K562 (cell line): ENCODE data around the gene PDK1. TPM values are rescaled to one million over a fixed set of nuclear protein-coding genes. Genes with fewer than 3 reads are reported as not detected.

Source experiments
- ATAC-seq: fragments of 200-7000 bp; cut with Tn5 transposase; 3 replicates; pipeline ENCODE4 v1.9.1; 2020; ENCODE audit warnings: moderate library complexity
- BruUV-seq: library from RNA; stranded (reverse); fragments of 400-500 nt; replicated peaks from 2 replicates; lab custom pipeline; 2021; lab: Mats Ljungman, UMichigan
- CTCF ChIA-PET: fragments of 300-600 bp; formaldehyde crosslinking; extraction: SDS; loops from one replicate; lab custom pipeline; 2021; ENCODE audit warnings: low intra/inter-chr PET ratio; lab: Yijun Ruan, JAX
- POLR2A ChIA-PET: fragments of 300-600, 350-650 bp; sonication (Branson Sonifier 250); formaldehyde crosslinking; extraction: SDS; loops from one replicate; lab custom pipeline; 2021; ENCODE audit warnings: antibody characterized with exemption, inconsistent platforms; lab: Yijun Ruan, JAX
- DNase-seq, 4 experiments: peaks; one replicate each; pipeline versions ENCODE4 v3.0.0 to v3.0.0-alpha.2; 2011 to 2018; ENCODE audit warnings: low spot score in 3 of 4, mixed read lengths in 3 of 4; ENCODE audit errors: extremely low read depth in 1 of 4
- FAIRE-seq: peaks from 2 replicates; lab custom pipeline; 2011; peaks lifted over from hg19 to GRCh38; lab: Jason Lieb, UNC
- H2AFZ ChIP-seq: 2 replicates; pipeline ENCODE4 v1.6.0; 2011; ENCODE audit warnings: low read depth, low read length, control low read depth, inconsistent platforms
- H3K27ac ChIP-seq: fragments of 200-600 bp; 3 replicates; pipeline ENCODE4 v1.8.0; 2011; ENCODE audit warnings: low read depth, mild to moderate bottlenecking, control low read depth, inconsistent platforms, low read length, moderate library complexity, mixed read lengths; ENCODE audit errors: extremely low read depth
- H3K27me3 ChIP-seq, 2 experiments: fragments of 300-600 bp in 1 of 2; 2 replicates in 1 of 2; 3 replicates in 1 of 2; pipeline versions ENCODE4 v1.6.0 to v1.8.0; 2011; ENCODE audit warnings: inconsistent platforms in 2 of 2, low read length in 2 of 2, mild to moderate bottlenecking in 1 of 2, mixed read lengths in 1 of 2, moderate library complexity in 1 of 2; ENCODE audit not compliant: control insufficient read depth in 2 of 2, insufficient read depth in 2 of 2
- H3K36me3 ChIP-seq: fragments of 300-600 bp; 3 replicates; pipeline ENCODE4 v1.8.0; 2011; ENCODE audit warnings: mild to moderate bottlenecking, low read length, inconsistent platforms; ENCODE audit not compliant: control insufficient read depth, insufficient read depth
- H3K4me1 ChIP-seq, 2 experiments: fragments of 200-600 bp in 1 of 2; replicated peaks in 1 of 2; 2 replicates in 1 of 2; 3 replicates in 1 of 2; pipeline versions ENCODE4 v1.5.1 to v1.8.0; 2011; ENCODE audit warnings: inconsistent platforms in 2 of 2, low read length in 2 of 2, mild to moderate bottlenecking in 1 of 2, mixed read lengths in 1 of 2, moderate library complexity in 1 of 2; ENCODE audit not compliant: control insufficient read depth in 2 of 2, insufficient read depth in 2 of 2
- H3K4me2 ChIP-seq: 2 replicates; pipeline ENCODE4 v1.6.1; 2011; ENCODE audit warnings: low read length, control low read depth, inconsistent platforms, mixed read lengths; ENCODE audit not compliant: insufficient read depth
- H3K4me3 ChIP-seq: fragments of 200-600 bp; sonication (generic), shearing (Covaris generic); 2 replicates; pipeline ENCODE4 v1.5.1; 2016; ENCODE audit warnings: control low read depth, inconsistent platforms
- H3K79me2 ChIP-seq: fragments of 200-600 bp; 3 replicates; pipeline ENCODE4 v1.8.0; 2011; ENCODE audit warnings: low read length, inconsistent platforms; ENCODE audit not compliant: control insufficient read depth, insufficient read depth
- H3K9ac ChIP-seq, 2 experiments: 2 replicates each; pipeline versions ENCODE4 v1.6.0 to v1.6.1; 2011; ENCODE audit warnings: low read depth in 2 of 2, low read length in 2 of 2, control low read depth in 1 of 2, inconsistent platforms in 1 of 2, mild to moderate bottlenecking in 1 of 2, mixed read lengths in 1 of 2; ENCODE audit not compliant: insufficient read depth in 1 of 2
- H3K9me1 ChIP-seq: one replicate; pipeline ENCODE4 v1.6.0; 2011; ENCODE audit warnings: inconsistent platforms, mild to moderate bottlenecking, low read length, moderate library complexity; ENCODE audit not compliant: control insufficient read depth, insufficient read depth
- H3K9me3 ChIP-seq: replicated peaks from 2 replicates; pipeline ENCODE4 v1.5.1; 2011; ENCODE audit warnings: low read depth, low read length, inconsistent platforms; ENCODE audit not compliant: control insufficient read depth, insufficient read depth
- H4K20me1 ChIP-seq: replicated peaks from 2 replicates; pipeline ENCODE4 v1.6.1; 2011; ENCODE audit warnings: low read length, inconsistent platforms, mixed read lengths; ENCODE audit not compliant: control insufficient read depth, insufficient read depth
- CBFA2T2 ChIP-seq: fragments of 450-650 bp; conservative IDR thresholded peaks from 2 replicates; pipeline ENCODE4 v1.6.1; 2017; ENCODE audit warnings: mild to moderate bottlenecking
- CHD4 ChIP-seq: fragments of 200-600 bp; sonication (generic); IDR thresholded peaks from 3 replicates; pipeline ENCODE4 v1.6.1; 2012; ENCODE audit warnings: low read depth, mild to moderate bottlenecking, mixed read lengths, low read length, inconsistent platforms; ENCODE audit not compliant: insufficient read depth, insufficient replicate concordance, poor library complexity, severe bottlenecking
- GTF2A2 ChIP-seq: IDR thresholded peaks from 2 replicates; pipeline ENCODE4 v1.6.1; 2016; ENCODE audit warnings: mild to moderate bottlenecking, missing genetic modification characterization, missing compliant biosample characterization
- HNRNPL ChIP-seq: fragments of 200-400 bp; formaldehyde crosslinking; IDR thresholded peaks from 2 replicates; pipeline ENCODE4 v1.6.1; 2017; ENCODE audit warnings: low read depth, mild to moderate bottlenecking, low read length
- POLR2AphosphoS5 ChIP-seq: IDR thresholded peaks from 2 replicates; pipeline ENCODE4 v1.6.1; 2011; ENCODE audit warnings: mild to moderate bottlenecking, low read depth, low read length, moderate library complexity; ENCODE audit not compliant: control insufficient read depth, insufficient read depth
- PRPF4 ChIP-seq: fragments of 200-400 bp; formaldehyde crosslinking; IDR thresholded peaks from one replicate; pipeline ENCODE4 v1.6.1; 2017; ENCODE audit warnings: low read length, low read depth, mild to moderate bottlenecking; ENCODE audit not compliant: insufficient read depth, poor library complexity, severe bottlenecking
- SIN3A ChIP-seq, 2 experiments: fragments of 150-350 bp in 1 of 2; IDR thresholded peaks; 2 replicates each; pipeline ENCODE4 v1.6.1; 2011 to 2016; ENCODE audit warnings: borderline replicate concordance in 2 of 2, low read depth in 2 of 2, low read length in 2 of 2, mild to moderate bottlenecking in 2 of 2, moderate library complexity in 2 of 2; ENCODE audit not compliant: control insufficient read depth in 1 of 2
- TCFL5 ChIP-seq: fragments of 250-450 bp; sonication (Bioruptor Pico); conservative IDR thresholded peaks from 2 replicates; pipeline ENCODE4 v1.6.1; 2021; ENCODE audit warnings: mild to moderate bottlenecking, moderate library complexity, matching md5 sums
- TEAD2 ChIP-seq: fragments of 450-650 bp; IDR thresholded peaks from 2 replicates; pipeline ENCODE4 v1.6.1; 2016; ENCODE audit warnings: missing genetic modification characterization, control low read depth, missing compliant biosample characterization
- ZBTB8A ChIP-seq: fragments of 450-650 bp; IDR thresholded peaks from 2 replicates; pipeline ENCODE4 v1.6.1; 2018; ENCODE audit warnings: mild to moderate bottlenecking, moderate library complexity; ENCODE audit not compliant: partially characterized antibody
- ZNF584 ChIP-seq: fragments of 200-800 bp; sonication (Bioruptor generic); IDR thresholded peaks from 2 replicates; pipeline ENCODE4 v1.6.1; 2016; ENCODE audit warnings: low read depth, mild to moderate bottlenecking, missing genetic modification characterization, missing compliant biosample characterization
- WGBS: fragments of 100-300 bp; shearing (Covaris generic); methylation state at CpG from one replicate; pipeline ENCODE4 v1.1.6; 2016; ENCODE audit warnings: low coverage, mixed read lengths; ENCODE audit not compliant: insufficient coverage; ENCODE audit errors: missing lambda C conversion rate; 5-methylcytosine and 5-hydroxymethylcytosine counted together
- in situ Hi-C: fragments of 300-500 bp; cut with MboI; formaldehyde crosslinking; loops from 4 replicates; pipeline ENCODE4 v1.15.0; 2018; ENCODE audit warnings: inconsistent platforms, mixed read lengths
- intact Hi-C: fragments of 100-400 bp; cut with micrococcal nuclease; formaldehyde crosslinking; loops from 2 replicates; pipeline ENCODE4 v1.14.2; 2022
- polyA plus RNA-seq, 8 experiments: library from polyadenylated mRNA; depleted of rRNA in 4 of 8; stranded (reverse) in 5 of 8; unstranded in 3 of 8; fragments of >200 nt; fragmentation: Nextera tagmentation in 2 of 8; fragmentation: Illumina TruSeq in 1 of 8; extraction: Ambion mirVana in 2 of 8; extraction: Trizol in 1 of 8; gene quantifications; 2 replicates each; pipeline versions ENCODE4 v1.2.1 to v1.2.3, GENCODE V29; 2011 to 2014; ENCODE audit warnings: inconsistent platforms in 1 of 8, missing spikeins in 1 of 8
- total RNA-seq, 7 experiments: library from RNA; depleted of rRNA in 6 of 7; stranded (reverse); fragments of >200 nt in 6 of 7; fragmentation: Illumina TruSeq in 2 of 7; extraction: Trizol in 2 of 7; gene quantifications; 2 replicates each; pipeline versions ENCODE4 v1.2.1 to v1.2.3, GENCODE V29; 2011 to 2021; ENCODE audit warnings: low replicate concordance in 1 of 7
- TF ChIP-seq, protein P1 (sequence below): IDR thresholded peaks from 3 replicates; pipeline ENCODE4 v1.6.1; 2011; ENCODE audit warnings: borderline replicate concordance, mild to moderate bottlenecking, moderate library complexity; ENCODE audit not compliant: insufficient read length; ENCODE audit errors: extremely low read depth

PDK1 gene
- total and polyA plus RNA-seq, 9 of the 15 experiments (the other 6 are each of a cell fraction or from before 2014, with no cell fraction given) = 3.5 to 176 (median 13.9) TPM

GRCh38 chr2:172533687-172534086, 22.2 kb upstream of the PDK1 start:
- in situ Hi-C loops = no loop called here
- Histone ChIP-seq H3K36me3 (no peaks in the 10 kb centered on the region), H3K9me3 (no peaks in the 10 kb centered on the region; the same call in 1 of the 2 replicates), H3K4me1 (no peaks in the 10 kb centered on the region), H3K9me1 (no peaks in the 10 kb centered on the region), H3K27ac (no peak overlapping the region), H4K20me1 (no peaks in the 10 kb centered on the region), H3K4me2 (no peak overlapping the region), H2AFZ (no peak overlapping the region), H3K79me2 (no peaks in the 10 kb centered on the region), H3K4me3 (no peak overlapping the region), H3K27me3 (no peaks in the 10 kb centered on the region), H3K9ac (no peak overlapping the region)
- intact Hi-C loops = no loop called here
- no peak for DNase-seq
- TF ChIP-seq ZNF584 (CRISPR knock-in tag) = no peak
- TF ChIP-seq CBFA2T2 = no peak
- TF ChIP-seq POLR2AphosphoS5 = no peak
- ChIA-PET POLR2A (interaction anchor here (0.6 to 0.7 kb wide), 2 partner anchors 20 to 136 kb away, joined by 3 read pairs; no protein-coding TSS in a partner anchor), CTCF (no interaction called here)
- no peak for ATAC-seq
- BruUV-seq = no TSS peak
- no peak for FAIRE-seq
- 0% methylated on average over 1 of the region's 1 CpG for WGBS

DNA sequence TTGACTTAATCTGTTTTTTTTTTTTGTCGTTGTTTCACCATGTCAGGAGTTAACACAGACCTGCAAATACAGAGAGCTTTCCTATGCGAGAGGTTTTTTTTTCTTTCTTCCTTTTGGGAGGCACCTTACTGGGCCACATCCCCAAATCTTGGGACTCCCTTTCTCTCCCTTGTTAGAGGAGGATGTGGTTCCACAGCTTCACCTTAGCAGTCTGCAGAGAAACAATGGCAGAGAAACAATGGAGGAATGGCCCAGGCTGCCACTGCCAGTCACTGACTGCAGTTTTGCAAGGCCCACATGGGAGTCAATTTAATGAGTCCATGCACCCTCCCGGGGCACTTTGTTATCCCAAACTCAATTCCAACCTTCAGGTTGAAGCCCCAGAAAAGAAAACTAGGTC, 20.8 kb upstream of the PDK1 start:
- in situ Hi-C loops = no loop called here
- H3K9ac ChIP-seq = no peak overlapping the region
- no peak overlapping the region for H2AFZ ChIP-seq
- BruUV-seq = no TSS peak
- H3K4me3 ChIP-seq = no peak overlapping the region
- ChIA-PET POLR2A (no interaction called here), CTCF (no interaction called here)
- H3K36me3 ChIP-seq = no peaks in the 10 kb centered on the region
- no peak for ATAC-seq
- no peak overlapping the region for H3K4me2 ChIP-seq
- H3K27me3 ChIP-seq = no peaks in the 10 kb centered on the region
- FAIRE-seq = no peak
- H3K9me3 ChIP-seq = peaks cover 3% of the 10 kb centered on the region; the same call in 1 of the 2 replicates
- intact Hi-C loops = no loop called here
- 0% methylated on average over 3 of the region's 3 CpGs for WGBS
- no peaks in the 10 kb centered on the region for H3K9me1 ChIP-seq
- no peak for DNase-seq
- no peak overlapping the region for H3K27ac ChIP-seq
- no peaks in the 10 kb centered on the region for H4K20me1 ChIP-seq
- H3K79me2 ChIP-seq = no peaks in the 10 kb centered on the region
- no peaks in the 10 kb centered on the region for H3K4me1 ChIP-seq
- TF ChIP-seq, protein P1, sequence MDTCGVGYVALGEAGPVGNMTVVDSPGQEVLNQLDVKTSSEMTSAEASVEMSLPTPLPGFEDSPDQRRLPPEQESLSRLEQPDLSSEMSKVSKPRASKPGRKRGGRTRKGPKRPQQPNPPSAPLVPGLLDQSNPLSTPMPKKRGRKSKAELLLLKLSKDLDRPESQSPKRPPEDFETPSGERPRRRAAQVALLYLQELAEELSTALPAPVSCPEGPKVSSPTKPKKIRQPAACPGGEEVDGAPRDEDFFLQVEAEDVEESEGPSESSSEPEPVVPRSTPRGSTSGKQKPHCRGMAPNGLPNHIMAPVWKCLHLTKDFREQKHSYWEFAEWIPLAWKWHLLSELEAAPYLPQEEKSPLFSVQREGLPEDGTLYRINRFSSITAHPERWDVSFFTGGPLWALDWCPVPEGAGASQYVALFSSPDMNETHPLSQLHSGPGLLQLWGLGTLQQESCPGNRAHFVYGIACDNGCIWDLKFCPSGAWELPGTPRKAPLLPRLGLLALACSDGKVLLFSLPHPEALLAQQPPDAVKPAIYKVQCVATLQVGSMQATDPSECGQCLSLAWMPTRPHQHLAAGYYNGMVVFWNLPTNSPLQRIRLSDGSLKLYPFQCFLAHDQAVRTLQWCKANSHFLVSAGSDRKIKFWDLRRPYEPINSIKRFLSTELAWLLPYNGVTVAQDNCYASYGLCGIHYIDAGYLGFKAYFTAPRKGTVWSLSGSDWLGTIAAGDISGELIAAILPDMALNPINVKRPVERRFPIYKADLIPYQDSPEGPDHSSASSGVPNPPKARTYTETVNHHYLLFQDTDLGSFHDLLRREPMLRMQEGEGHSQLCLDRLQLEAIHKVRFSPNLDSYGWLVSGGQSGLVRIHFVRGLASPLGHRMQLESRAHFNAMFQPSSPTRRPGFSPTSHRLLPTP = no peak
- TF ChIP-seq GTF2A2 (tag) (no peak), CHD4 (no peak), ZBTB8A (no peak), SIN3A (IDR thresholded peaks at IDR 0.05; ENCODE audit: borderline replicate concordance in 2 of 2, control insufficient read depth in 1 of 2, low read depth in 2 of 2, low read length in 2 of 2) (no peak), HNRNPL (no peak), PRPF4 (no peak), TEAD2 (tag) (no peak), TCFL5 (CRISPR knock-in tag) (no peak)
